ENCODE data around the gene CHMP4B.
A peak's percentile ranks its signal among the peaks of the same experiment; 100 is the strongest.

The CHMP4B gene

DNA sequence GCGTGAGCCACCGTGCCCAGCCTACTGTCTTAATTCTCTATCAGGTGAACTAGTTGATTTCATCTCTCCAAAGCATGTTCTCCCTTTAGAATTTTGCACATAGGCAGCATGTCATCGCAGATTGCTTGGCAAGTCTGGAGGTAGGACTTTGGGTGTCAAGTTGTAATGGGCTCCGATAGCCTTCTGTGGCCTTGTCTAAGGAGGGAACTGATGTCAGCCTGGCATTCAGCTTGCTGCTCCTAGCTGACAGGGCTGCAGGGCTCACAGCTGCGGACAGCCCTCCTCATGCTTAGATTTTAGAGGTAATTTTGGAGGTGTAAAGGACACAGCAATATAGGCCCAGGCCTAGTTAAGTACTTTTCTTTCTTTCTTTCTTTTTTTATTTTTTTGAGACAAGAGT, 11.3 kb downstream of the CHMP4B start:
- no peak for DNase-seq

DNA sequence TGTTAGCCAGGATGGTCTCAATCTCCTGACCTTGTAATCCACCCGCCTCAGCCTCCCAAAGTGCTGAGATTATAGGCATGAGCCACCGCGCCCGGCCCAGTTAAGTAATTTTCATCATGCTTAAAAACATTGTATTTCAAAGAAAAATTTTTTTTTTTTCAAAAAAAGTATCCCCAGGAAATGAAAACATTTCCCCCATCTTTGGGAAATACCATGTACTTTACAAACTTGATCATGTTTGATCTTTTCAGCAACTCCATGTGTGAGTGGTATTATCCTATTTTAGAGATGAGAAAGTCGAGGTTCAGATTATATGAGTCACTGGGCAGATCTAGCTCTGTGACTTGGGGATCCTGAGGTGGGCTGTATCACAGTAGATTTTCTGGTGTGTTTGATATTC, 11.8 kb downstream of the CHMP4B start:
- DNase-seq: no peak

DNA sequence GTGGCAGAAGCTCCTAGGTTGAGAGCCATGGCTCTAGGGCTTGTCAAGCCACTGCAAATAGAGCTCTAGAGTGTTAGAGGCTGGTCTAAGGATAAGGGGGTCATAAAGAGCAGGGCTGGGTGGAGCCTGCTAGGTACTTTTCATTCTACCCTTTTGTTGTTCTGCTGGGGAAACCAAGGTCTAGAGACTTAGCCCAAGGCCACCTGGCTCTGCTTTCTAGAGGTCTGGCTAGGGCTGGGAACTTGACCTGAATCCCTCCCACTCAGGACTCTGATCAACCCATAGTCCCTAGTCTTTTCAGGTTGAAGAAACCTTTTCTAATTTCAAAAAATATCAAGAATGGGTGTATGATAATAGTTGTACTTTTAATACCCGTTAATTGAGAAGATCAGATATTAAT, 13.7 kb downstream of the CHMP4B start:
- DNase-seq: no peak

DNA sequence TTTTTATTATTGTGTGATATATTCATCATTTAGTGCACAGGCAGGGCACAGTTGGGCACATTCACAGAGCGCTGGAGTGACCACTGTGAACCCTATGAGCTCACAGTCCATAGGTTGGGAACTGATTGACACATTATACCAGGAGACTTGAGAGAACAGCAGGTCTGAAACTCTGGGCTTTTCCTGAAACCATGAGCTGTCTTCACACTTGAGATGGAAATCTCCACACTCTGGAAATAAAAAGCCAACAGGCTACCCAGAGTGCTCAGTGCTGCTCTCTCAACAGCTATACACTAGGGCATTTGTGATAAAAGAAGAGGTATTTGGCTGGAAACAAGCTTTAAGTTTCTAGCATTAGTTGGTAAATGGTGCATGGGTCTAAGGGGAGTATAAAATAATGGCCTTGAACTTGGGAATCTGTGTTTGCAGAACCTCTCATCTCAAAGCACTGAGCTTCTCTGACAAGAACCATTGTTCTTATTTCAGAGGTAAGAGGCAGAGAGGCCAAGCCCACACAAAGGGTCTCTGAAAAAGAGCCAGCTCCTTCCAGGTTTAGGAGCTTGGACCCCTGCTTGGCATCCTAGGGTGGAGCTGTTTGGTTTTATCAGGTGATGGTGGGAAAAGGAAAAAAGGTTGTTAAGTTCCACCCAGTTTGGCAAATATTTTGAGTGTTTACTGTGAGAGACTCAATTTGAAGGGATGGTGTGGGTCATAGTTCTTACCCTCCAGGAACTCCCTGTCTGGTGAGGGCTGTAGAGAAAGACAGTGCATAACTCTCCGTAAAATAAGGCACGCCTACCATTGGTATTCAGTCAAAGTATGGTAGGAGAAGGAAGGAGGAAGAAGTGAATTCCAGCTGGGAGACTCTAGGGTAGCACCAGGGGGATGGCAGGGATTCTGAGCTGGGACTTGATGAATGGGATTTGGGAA, 14.5 kb downstream of the CHMP4B start:
- DNase-seq: no peak

DNA sequence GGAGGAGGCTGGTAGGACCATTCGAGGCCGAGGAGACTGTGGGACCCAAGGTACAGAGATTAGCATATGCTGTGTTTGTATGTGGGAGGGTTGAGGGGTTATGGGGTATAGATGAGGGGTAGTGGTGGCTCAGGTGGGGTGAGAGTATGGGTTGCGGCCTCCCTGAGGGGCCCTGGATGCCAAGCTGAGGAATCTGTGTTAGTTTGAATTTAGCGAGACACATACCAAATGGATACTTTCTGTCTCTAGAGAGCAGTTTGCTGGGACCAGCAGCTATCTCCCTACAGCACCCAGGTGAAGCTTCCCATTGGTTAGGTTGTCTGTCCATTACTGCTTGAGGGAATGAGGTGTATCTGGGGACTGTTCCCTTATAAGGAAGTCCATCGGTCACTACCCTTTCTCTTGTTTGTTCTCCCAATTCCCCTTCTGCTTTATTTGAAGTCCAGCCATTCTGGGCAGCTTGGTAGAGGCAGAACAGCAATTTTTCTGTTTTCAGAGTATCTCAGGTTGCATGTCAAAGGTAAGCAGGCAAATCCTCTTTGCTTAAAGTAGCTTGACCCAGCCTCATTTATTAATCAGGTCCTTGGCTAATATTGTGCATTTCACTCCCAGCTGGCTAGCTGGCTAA, 15.2 kb downstream of the CHMP4B start:
- DNase-seq: no peak

DNA sequence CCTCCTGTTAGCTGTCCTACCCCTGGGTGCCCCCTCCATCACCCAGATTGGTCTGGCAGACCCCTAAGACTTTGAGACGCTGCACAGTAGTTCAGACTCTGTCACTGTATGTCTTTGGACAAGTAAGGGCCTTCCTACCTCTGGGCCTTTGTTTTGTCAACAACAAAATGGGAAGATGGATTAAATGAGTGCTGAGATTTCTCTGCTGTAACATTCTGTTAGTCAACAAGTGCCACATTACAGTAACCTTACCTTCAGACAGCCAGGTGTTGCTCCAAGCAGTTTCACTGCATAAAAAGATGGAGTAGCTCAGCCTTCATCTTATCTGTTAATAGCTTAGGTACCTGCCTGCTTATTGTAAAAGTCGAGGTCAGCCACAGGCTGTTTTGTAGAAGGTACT, 16.0 kb downstream of the CHMP4B start:
- no peak for DNase-seq

DNA sequence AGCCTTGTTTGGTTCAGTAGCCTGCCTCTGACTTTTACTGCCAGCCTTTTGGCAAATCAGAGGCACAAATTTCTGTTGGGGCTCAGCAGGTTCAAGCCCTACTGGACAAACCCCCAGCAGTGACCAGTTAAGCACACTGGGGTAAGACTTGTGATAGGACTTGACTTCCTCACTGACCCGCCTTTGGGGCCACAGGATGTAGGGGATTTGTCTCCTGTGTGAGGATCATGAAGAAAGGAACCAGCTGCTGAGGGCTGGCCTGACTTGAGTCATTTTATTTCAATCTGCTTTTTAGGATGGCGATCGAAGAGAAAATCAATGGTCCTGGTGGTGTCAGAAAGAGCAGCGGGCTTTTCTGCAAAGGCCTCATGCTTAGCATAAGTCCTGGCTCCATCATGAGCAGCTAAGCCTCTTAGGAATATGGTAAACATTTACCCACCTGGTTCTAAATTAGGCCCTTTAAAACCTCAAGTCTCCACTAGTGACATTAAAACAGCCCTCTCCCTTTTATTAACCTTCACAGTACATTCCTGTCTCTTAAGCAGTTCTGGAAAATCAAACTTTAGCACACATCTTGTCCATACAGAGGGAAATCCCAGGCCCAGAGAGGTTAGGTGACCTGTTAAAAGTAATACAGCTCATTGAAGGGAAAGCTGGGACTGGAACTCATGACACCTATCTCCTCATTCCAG, 16.6 kb downstream of the CHMP4B start:
- DNase-seq: no peak

DNA sequence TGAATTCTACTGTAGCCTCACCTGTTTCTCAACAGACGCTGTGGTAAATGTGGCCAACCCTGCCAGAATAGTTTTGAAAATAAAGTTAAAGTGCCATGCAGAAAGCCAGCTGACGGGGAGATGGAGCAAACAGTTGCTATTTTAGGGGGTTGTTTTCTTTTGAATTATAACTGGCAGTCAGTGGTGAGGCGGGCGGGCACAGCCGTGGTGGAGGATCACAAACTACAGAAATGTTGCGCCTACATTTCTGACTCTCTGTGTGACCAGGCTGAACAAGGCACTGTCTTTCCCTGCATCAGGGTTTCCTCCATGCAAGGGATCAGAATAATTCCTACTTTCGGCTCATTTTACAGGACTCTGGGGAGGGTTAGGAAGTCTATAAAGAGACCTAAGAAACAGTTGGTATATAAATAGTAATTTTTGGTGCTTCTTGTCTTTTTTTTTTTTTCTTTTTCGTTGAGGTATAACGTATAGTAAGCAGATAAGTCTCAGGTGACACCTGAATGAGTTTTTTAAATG, 17.2 kb downstream of the CHMP4B start:
- no peak for DNase-seq

DNA sequence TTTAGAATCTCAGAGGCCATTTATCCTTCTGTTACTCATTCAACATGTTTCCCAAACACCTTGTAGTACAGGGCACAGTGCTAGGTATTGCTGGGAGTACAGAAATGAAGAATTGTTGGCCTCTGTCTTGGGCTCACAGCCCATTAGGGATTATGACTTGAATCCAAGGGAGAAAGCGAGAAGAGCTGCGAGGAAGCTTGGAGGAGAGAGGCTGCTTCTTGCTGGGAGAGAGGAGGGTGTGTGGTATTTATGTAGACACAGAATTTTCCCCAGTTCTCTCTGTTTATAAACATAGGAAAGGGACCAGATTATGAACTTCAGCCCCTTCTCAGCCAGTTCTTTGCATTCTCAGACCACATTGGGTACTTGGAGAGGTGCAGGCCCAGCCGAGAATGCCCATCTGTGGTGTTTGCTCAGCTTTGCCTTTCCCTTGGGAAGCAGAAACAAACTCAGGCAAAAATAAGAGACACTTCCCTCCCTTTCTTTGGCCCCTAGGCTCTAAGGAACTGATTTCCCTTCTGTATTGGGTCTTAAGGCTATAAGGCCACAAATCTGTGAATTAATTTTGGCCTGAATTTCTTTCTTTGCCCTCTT, 17.9 kb downstream of the CHMP4B start:
- no peak for DNase-seq

DNA sequence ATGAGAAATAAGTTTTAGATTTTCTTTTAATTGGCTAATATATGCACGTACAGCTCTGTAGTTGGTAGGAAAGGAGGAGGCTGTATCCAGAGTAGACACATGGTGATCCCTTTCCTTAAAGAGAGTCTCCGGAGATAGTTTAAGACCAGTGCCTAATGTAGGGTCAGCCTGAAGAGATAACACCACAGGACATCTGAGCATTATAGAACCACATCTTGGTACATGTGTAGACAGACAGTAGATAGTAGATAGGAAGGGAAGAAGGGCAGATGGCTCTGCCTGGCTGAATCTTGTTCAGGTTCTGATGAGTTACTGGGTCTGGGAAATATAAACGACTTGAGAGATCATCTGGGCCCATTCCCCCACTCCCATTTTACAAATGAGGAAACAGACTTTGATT, 18.5 kb downstream of the CHMP4B start:
- DNase-seq: no peak

DNA sequence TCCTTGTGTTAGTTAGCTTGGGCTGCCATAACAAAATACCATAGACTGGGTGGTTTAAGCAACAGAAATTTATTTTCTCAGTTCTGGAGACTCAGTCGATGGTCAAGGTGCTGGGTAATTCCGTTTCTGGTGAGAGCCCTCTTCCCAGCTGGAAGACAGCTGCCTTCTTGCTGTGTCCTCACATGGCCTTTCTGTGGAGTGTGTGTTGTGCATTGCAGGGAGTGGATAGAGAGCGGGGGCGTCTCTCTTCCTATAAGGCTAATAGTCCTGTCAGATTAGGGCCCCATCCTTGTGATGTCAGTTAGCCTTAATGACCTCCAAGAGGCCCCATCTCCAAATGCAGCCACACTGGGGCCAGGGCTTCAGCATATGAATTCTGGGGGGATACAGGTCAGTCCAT, 19.2 kb downstream of the CHMP4B start:
- DNase-seq: no peak

DNA sequence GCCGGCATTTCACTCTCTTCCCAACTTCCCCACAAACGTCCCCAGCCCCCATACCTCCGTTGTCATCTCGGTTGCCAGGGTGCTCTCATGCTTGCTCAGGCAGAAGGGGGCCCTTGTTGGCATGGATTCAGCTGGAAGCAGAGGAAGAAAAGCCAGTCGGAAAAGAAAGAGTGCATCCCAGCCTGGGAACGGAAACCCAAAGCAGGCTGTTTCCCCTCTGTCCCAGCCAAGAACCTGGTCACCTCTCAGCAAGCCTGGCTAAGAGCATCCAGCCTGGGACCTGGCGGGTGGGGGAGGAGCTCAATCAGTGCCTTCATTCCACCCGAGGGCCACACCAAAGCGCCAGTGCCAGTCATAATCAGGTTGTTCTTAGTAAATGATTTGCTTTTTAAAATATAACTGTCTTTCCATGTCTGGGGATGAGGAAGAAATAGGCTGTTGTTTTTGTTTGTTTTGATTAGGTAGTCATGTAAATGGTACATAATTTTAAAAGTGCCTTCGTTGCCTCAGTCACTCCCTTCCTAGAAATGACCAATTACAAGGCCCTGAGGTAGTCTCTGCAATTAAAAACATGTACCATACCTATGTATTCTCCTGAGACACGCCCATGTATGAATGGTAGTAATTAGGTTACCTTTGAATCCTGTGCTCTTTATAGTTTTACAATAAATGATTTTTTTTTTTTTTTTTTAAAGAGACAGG, 21.1 kb downstream of the CHMP4B start:
- no peak for DNase-seq

DNA sequence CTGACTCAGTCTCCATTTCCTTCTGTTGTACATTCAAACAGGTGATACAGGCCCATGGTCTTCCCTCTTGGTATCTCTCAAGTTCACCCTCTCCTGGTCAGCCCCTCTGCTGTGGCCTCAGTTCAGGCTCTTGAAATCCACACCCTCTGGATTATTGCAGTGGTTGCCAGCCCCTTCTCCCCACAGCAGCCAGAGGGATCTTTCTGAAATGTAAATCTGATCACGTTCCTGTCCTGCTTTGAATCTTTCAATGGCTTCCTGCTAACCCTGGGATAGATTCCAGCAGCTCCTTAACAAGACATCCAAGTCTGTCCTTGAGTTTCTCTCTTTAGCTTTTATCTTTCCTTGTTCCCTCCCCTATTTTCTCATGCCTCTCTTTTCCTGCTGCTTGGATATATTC, 22.2 kb downstream of the CHMP4B start:
- DNase-seq: no peak

DNA sequence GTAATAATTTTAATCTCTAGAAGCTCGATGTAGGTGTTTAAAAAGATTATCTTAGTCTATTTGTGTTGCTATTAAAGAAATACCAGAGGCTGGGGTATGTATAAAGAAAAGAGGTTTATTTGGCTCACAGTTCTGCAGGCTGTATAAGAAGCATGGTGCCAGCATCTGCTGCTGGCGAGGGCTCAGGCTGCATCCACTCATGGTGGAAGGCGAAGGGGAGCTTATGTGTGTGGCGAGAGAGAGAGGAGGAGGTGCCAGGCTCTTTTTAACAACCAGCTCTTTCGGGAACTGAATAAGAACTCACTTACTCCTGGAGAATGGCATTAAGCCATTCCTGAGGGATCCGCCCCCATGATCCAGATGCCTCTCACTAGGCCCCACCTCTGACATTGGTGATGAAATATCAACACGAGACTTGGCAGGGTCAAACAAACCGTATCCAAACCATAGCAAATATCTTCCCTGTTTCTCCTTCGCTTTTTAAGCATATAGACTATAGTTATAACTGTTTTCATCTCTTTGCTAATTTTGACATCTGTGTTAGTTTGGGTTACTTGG, 24.5 kb downstream of the CHMP4B start:
- no peak for DNase-seq

DNA sequence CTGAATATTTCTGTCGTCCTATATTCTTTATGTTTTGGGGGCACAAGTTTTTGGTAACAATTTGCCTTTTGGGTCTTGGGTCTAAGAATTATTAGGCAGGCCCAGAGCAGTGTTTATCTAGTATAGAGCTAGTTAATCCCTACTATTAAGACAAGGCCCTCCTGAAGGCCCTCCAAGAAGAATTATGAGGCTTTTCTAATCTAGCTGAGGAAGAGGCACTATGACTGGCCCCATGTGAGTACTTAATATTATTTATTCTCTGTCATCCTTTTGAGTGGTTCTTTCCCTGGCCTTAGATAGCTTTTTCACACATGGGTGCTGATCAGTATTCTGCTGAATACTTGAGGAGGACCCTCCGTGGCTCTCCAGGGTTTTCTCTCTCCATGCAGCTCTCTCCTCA, 25.1 kb downstream of the CHMP4B start:
- no peak for DNase-seq

DNA sequence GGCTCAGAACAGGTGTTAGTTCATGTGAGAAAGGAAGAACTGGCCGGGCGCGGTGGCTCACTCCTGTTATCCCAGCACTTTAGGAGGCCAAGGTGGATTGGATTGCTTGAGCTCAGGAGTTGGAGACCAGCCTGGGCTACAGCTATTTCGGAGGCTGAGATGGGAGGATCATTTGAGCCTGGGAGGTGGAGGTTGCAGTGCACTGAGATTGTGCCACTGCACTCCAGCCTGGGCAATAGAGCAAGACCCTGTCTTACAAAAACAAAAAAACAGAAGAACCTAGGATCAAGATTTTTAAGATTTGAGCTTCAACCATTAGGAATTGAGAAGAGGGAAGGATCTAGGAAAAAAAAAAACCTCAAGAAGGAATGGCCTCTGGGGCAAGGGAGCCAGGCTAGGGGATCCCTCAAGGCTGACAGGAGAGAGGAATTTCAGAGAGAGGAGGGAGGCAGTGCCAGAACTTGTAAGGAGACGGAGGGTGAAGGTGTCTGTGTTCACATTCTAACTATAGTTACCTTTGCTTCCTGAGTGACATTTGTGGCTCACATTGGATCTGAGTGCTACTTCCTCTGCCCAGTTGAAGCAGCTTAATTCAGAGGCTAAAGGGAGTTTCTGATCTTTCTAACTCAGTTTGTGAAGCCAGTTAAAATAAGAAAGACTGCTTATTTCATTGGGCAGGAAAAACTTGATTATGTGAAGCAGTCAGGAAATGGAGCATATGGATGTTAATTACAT, 26.1 kb downstream of the CHMP4B start:
- no peak for DNase-seq

DNA sequence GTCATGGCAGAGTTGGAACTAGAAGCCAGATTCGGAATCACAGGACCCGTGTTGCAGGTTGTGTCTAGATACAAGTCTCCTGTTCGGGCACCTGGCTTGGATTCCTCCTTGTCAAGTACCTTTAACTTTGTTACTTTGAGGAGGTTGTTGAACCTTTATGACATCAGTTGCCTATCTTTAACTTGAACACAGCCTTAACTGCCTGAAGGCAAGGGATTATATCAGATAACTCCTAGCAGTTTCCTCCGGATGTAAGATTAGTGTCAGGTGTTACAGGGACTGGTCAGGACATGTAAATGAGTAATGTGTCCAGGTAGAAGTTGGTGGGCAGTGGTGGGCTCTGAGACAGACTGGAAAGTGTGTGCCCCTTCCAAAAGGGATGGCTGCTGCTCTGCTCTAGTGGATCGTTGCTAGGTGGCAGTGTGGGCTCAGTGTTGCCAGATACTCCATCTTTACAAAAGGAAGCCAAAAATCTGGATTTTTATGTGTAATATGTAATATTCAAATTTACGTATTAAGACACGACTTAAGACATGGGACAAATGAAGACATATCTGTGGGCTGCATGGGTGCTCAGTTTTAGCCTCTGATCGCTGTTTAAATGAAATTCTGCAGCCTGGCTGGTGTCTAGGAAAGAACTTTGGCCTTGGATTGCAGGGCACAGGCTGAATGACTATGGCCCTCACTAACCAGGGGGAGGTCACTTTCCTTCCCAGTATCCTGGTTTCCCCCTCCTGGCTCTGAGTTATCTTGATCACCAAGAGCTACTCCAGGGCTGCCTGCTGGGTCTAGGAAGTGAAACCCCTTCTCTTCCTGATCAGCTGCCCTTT, 27.1 kb downstream of the CHMP4B start:
- no peak for DNase-seq

DNA sequence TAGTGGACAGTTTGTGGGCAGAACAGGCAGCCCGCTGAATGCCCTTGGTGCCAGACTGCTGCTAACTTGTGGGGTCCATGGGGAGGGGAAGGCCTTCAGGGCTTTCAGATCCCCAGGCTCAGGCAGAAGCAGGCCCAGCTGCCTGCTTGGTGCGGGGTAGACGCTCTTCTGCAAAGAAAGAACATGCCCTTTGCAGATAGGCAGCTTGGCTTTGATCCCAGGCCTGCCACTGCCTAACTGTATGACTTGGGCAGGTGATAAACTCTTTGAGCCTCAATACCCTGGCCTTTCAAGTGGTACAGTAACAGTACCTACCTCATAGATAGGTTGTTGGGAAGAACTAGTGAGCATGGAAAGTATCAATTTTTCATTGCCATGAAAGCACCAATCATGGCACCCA, 28.4 kb downstream of the CHMP4B start:
- DNase-seq: peak; percentile 20

DNA sequence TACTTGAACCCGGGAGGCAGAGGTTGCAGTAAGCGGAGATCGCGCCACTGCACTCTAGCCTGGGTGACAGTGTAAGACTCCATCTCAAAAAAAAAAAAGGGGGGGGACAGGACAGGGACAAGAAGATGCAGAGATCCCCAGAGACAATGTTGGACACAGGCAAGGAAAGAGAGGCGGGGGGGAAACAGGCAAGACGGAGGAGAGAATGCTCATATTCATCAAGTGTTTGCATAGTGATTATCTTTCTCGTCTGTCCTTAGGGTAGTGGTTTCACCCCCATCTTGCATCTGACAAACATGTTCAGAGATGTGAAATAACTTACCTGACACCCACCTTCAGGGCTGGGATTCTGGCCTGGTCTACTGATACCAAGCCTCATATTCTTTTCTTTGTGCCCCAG, 29.0 kb downstream of the CHMP4B start:
- DNase-seq: no peak

DNA sequence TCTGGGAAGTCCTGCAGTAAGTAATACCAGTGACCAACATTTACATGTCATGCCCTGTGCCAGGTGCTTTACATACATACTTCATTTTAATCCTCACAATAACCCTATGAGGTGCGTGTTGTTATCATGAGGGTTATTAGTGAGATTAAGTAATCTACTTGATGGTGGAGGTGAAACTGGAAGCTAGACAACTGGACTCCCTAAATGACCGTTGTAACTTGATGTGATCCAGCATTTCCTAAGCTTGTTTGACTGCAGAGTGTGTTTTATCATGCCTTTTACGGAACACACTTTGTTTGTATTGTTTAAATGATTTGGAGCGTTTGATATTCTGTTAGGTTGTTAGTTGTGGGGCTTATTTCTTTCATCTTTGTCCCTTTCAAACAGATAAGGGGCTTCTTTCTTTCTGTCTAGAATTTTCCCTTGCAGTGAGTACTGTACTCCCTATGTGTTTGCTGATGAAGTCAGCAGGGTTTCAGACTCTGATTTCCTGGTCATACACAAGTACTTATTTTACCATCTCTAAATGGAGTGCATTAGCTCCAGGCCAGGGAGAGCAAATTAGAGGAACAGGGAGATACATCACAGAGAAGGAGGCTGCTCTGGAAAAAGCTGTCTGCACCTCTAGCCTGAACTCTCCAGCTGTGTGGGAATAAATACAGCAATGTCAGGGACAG, 29.7 kb downstream of the CHMP4B start:
- DNase-seq: no peak
